ENCODE results near the gene YY1AP1.
"Not testable (repeated sequence)": the region's sequence is repeated elsewhere in the genome, so short reads cannot be mapped to it uniquely, and the experiment has no call there.

GRCh38 chr1:155678992-155679391 is 9.6 kb downstream of the YY1AP1 start:
- TF ChIP-seq CTCF, POLR2A (IDR thresholded peaks at IDR 0.05): not testable (repeated sequence)

Data from thyroid gland (tissue), 4 donors.